Omental fat pad (tissue), 4 donors: Measurements from ENCODE around the gene TWNK. TPM values are rescaled to one million over a fixed set of nuclear protein-coding genes. Genes with fewer than 3 reads are reported as not detected.

ENCODE experiments used
- ATAC-seq: fragments of 150-250 bp; one replicate; pipeline ENCODE4 v1.9.1; 2016; ENCODE audit warnings: mild to moderate bottlenecking, moderate library complexity; ENCODE audit not compliant: low FRiP score
- DNase-seq: peaks from one replicate; pipeline ENCODE4 v3.0.0-alpha.2; 2019; ENCODE audit warnings: low spot score
- CTCF ChIP-seq, 3 donors: fragments of 450-650 bp; IDR thresholded peaks; one replicate each; pipeline ENCODE4 v1.5.1; 2016 to 2017; ENCODE audit warnings: antibody characterized with exemption in 3 of 3, mild to moderate bottlenecking in 3 of 3, moderate library complexity in 2 of 3
- total RNA-seq, 4 donors: library from RNA; depleted of rRNA; stranded (reverse); fragments of >200 nt; gene quantifications; one replicate each; pipeline ENCODE4 v1.1.0, GENCODE V29; 2016

Gene TWNK
- total RNA-seq, 4 donors from 2014 or later = 4.6 to 20.8 (median 6.9) TPM

GRCh38 chr10:100960251-100960650, 27.1 kb upstream of the TWNK start:
- no peak for ATAC-seq
- TF ChIP-seq CTCF (IDR thresholded peaks at IDR 0.05) = no peak
- no peak for DNase-seq

GRCh38 chr10:100962351-100963080, 24.8 kb upstream of the TWNK start:
- TF ChIP-seq CTCF (IDR thresholded peaks at IDR 0.05) = no peak
- DNase-seq = no peak
- ATAC-seq = no peak

GRCh38 chr10:100963826-100964225, 23.5 kb upstream of the TWNK start:
- no peak for TF ChIP-seq CTCF (IDR thresholded peaks at IDR 0.05)
- ATAC-seq (no peak), DNase-seq (no peak)

DNA sequence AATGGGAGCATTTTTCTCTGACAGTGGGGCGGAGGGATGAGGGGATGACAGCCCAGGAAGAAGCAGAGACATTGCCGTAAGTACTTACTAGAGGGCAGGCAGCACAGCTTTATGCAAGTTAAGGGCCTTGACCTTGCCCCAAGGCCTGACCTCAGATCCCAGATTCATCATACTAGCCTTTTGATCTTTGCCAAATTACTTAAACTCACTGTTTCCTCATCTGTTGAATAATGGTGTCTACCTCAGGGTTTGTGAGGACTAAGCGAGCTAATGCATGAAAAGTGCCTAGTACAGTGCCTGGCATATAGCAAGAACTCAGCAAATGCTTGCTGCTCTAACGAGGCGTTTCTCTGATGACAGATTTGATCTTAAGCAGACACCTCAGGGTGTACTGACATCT, 21.5 kb upstream of the TWNK start:
- ATAC-seq (no peak), DNase-seq (no peak)
- no peak for TF ChIP-seq CTCF (IDR thresholded peaks at IDR 0.05)

- DNase-seq = no peak
- no peak for TF ChIP-seq CTCF (IDR thresholded peaks at IDR 0.05)
- no peak for ATAC-seq
Measured at GRCh38 chr10:100966887-100967286, 20.5 kb upstream of the TWNK start.

GRCh38 chr10:100967332-100967731, 20.0 kb upstream of the TWNK start:
- ATAC-seq (no peak), DNase-seq (no peak)
- no peak for TF ChIP-seq CTCF (IDR thresholded peaks at IDR 0.05)

- ATAC-seq (no peak), DNase-seq (no peak)
- TF ChIP-seq CTCF (IDR thresholded peaks at IDR 0.05) = no peak
Measured at GRCh38 chr10:100968062-100968736, 19.1 kb upstream of the TWNK start.
